GM13976 (cell line): ENCODE measurements around the gene SEC61B.

Experiments
- DNase-seq: peaks from one replicate; pipeline ENCODE4 v3.0.0; 2012; ENCODE audit warnings: low spot score
- in situ Hi-C: fragments of 300-500 bp; cut with MboI; formaldehyde crosslinking; loops from one replicate; pipeline ENCODE4 v1.12.0; 2022; ENCODE audit warnings: low sequenced_read_pairs, mixed read lengths, inconsistent platforms; ENCODE audit not compliant: unreplicated experiment
- TF ChIP-seq, protein P1 (sequence below): IDR thresholded peaks from 2 replicates; pipeline ENCODE4 v1.5.1; 2012; ENCODE audit warnings: borderline replicate concordance, mild to moderate bottlenecking; ENCODE audit not compliant: insufficient read depth; ENCODE audit errors: extremely low read depth, missing control alignments, control extremely low read depth

Gene SEC61B

DNA sequence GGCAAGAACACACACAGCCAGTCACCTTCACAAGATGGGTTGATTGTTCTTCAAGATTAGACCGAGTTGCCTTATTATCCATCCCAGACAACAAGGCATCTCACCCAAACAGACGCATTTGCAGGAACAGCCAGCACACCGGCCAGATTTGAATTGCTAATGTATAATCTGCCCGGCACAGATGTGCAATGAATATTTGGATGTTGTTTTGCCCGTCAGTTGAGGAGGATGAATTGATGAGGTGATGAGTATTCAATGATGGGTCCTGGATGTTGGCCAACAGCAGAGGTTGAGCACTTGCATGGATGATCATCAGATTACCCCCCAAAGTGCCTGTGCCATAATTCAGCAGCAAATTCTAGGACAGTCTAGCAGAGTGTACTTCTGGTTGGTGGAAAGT is 20.5 kb upstream of the SEC61B start:
- in situ Hi-C loops, result no loop called here
- TF ChIP-seq, protein P1, sequence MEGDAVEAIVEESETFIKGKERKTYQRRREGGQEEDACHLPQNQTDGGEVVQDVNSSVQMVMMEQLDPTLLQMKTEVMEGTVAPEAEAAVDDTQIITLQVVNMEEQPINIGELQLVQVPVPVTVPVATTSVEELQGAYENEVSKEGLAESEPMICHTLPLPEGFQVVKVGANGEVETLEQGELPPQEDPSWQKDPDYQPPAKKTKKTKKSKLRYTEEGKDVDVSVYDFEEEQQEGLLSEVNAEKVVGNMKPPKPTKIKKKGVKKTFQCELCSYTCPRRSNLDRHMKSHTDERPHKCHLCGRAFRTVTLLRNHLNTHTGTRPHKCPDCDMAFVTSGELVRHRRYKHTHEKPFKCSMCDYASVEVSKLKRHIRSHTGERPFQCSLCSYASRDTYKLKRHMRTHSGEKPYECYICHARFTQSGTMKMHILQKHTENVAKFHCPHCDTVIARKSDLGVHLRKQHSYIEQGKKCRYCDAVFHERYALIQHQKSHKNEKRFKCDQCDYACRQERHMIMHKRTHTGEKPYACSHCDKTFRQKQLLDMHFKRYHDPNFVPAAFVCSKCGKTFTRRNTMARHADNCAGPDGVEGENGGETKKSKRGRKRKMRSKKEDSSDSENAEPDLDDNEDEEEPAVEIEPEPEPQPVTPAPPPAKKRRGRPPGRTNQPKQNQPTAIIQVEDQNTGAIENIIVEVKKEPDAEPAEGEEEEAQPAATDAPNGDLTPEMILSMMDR, result no peak
- no peak for DNase-seq

GRCh38 chr9:99210572-99210971 is 11.5 kb upstream of the SEC61B start:
- in situ Hi-C loops, result no loop called here
- TF ChIP-seq, protein P1, result no peak
- no peak for DNase-seq

- in situ Hi-C loops, result no loop called here
- no peak for DNase-seq
- TF ChIP-seq, protein P1, result no peak
Measured at GRCh38 chr9:99211746-99212145, 10.3 kb upstream of the SEC61B start.

GRCh38 chr9:99213197-99213596 is 8.9 kb upstream of the SEC61B start:
- TF ChIP-seq, protein P1, result no peak
- DNase-seq, result no peak
- in situ Hi-C loops, result no loop called here

GRCh38 chr9:99216073-99216472 is 6.0 kb upstream of the SEC61B start:
- TF ChIP-seq, protein P1, result no peak
- no peak for DNase-seq
- in situ Hi-C loops, result no loop called here

DNA sequence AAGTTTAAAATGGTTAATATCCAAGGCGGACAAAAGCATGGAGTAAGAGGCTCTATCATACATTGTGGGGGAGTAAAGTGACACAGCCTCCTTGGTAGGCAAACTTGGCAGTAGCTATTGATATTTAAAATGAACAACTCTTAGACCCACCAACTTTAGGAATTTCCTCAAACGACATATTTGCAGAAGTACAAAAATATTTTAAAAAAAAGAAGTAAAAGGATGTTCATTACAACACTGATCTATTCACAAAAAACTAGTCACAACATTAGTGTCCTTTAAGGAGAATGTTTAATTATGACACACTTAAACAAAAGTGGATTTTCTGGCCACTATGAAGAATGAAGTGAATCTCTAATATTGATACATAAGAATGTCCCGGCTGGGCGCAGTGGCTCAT is 2.1 kb upstream of the SEC61B start:
- no peak for DNase-seq
- TF ChIP-seq, protein P1, result no peak
- in situ Hi-C loops, result no loop called here

DNA sequence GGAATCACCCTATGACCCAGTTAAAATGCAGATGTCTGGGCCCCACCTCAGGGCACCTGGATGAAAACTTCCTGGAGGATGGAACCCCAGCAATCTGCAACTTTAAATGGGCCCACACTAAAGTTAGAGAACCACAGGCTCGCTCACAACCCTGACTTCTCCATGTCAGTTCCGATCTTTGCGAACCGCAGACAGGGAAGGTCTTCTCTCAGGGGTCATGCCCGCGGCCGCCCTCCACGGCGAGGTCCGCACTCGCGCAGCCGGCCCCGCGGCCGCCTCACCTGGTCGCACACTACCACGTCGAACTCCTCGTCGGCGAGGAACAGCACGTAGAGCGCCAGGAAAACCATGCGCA is 839 bp upstream of the SEC61B start:
- in situ Hi-C loops, result no loop called here
- no peak for DNase-seq
- TF ChIP-seq, protein P1, result no peak
